IMR-90 (cell line): ENCODE measurements around the gene ABHD5. TPM values are rescaled to one million over a fixed set of nuclear protein-coding genes. Genes with fewer than 3 reads are reported as not detected.

Source experiments
- ATAC-seq: fragments of 200-7000 bp; cut with Tn5 transposase; 2 replicates; pipeline ENCODE4 v1.9.1; 2020; ENCODE audit warnings: low read depth, mild to moderate bottlenecking, moderate library complexity
- BruUV-seq: library from RNA; stranded (reverse); fragments of 400-500 nt; replicated peaks from 2 replicates; lab custom pipeline; 2021; lab: Mats Ljungman, UMichigan
- CTCF ChIA-PET: fragments of 300-600 bp; formaldehyde crosslinking; extraction: SDS; loops from one replicate; lab custom pipeline; 2021; ENCODE audit warnings: antibody characterized with exemption; lab: Yijun Ruan, JAX
- POLR2A ChIA-PET: fragments of 300-600 bp; sonication (Branson Sonifier 250); formaldehyde crosslinking; loops from one replicate; lab custom pipeline; 2022; ENCODE audit warnings: antibody characterized with exemption; ENCODE audit not compliant: unreplicated experiment; lab: Charles Lee
- DNase-seq: peaks from one replicate; pipeline ENCODE4 v3.0.0; 2013
- H2AFZ ChIP-seq: replicated peaks from 2 replicates; pipeline ENCODE3; 2013; ENCODE audit warnings: low read length, mild to moderate bottlenecking; ENCODE audit not compliant: poor library complexity
- H2AK5ac ChIP-seq: 2 replicates; pipeline ENCODE4 v1.6.1; 2013; ENCODE audit warnings: low read depth, low read length, inconsistent platforms
- H2AK9ac ChIP-seq: replicated peaks from 2 replicates; pipeline ENCODE3; 2013; ENCODE audit warnings: mild to moderate bottlenecking, low read depth, low read length, moderate library complexity; ENCODE audit not compliant: poor library complexity
- H2BK120ac ChIP-seq: 2 replicates; pipeline ENCODE4 v1.6.1; 2013; ENCODE audit warnings: low read depth, low read length, inconsistent platforms
- H2BK15ac ChIP-seq: 3 replicates; pipeline ENCODE4 v1.6.1; 2013; ENCODE audit warnings: low read depth, low read length, inconsistent platforms
- H2BK20ac ChIP-seq: 2 replicates; pipeline ENCODE4 v1.6.1; 2013; ENCODE audit warnings: low read depth, mild to moderate bottlenecking, inconsistent platforms, low read length, moderate library complexity
- H2BK5ac ChIP-seq: 2 replicates; pipeline ENCODE4 v1.6.1; 2013; ENCODE audit warnings: mild to moderate bottlenecking, low read depth, low read length, inconsistent platforms; ENCODE audit not compliant: poor library complexity, severe bottlenecking
- H3K14ac ChIP-seq: replicated peaks from 2 replicates; pipeline ENCODE4 v1.6.1; 2013; ENCODE audit warnings: low read depth, low read length, inconsistent platforms
- H3K18ac ChIP-seq: 2 replicates; pipeline ENCODE4 v1.6.1; 2013; ENCODE audit warnings: low read depth, low read length, control low read depth
- H3K23ac ChIP-seq: 2 replicates; pipeline ENCODE4 v1.6.1; 2013; ENCODE audit warnings: low read depth, low read length, inconsistent platforms
- H3K27ac ChIP-seq: 2 replicates; pipeline ENCODE4 v1.5.1; 2013; ENCODE audit warnings: mild to moderate bottlenecking, control low read depth, low read length; ENCODE audit not compliant: insufficient read depth
- H3K27me3 ChIP-seq: 2 replicates; pipeline ENCODE4 v1.6.1; 2013; ENCODE audit warnings: low read length; ENCODE audit not compliant: control insufficient read depth, insufficient read depth
- H3K36me3 ChIP-seq: 2 replicates; pipeline ENCODE4 v1.6.1; 2013; ENCODE audit warnings: low read length, mixed read lengths; ENCODE audit not compliant: control insufficient read depth, insufficient read depth
- H3K4ac ChIP-seq: 2 replicates; pipeline ENCODE4 v1.6.1; 2013; ENCODE audit warnings: low read depth, low read length, inconsistent platforms
- H3K4me1 ChIP-seq: 2 replicates; pipeline ENCODE4 v1.6.1; 2013; ENCODE audit warnings: low read length, mixed read lengths; ENCODE audit not compliant: control insufficient read depth, insufficient read depth
- H3K4me2 ChIP-seq: 2 replicates; pipeline ENCODE4 v1.6.1; 2013; ENCODE audit warnings: low read depth, mild to moderate bottlenecking, control low read depth, low read length, moderate library complexity
- H3K4me3 ChIP-seq: 2 replicates; pipeline ENCODE4 v1.5.1; 2013; ENCODE audit warnings: low read depth, mild to moderate bottlenecking, control low read depth, low read length, moderate library complexity; ENCODE audit not compliant: insufficient read depth
- H3K56ac ChIP-seq: 2 replicates; pipeline ENCODE4 v1.6.1; 2013; ENCODE audit warnings: low read length, inconsistent platforms; ENCODE audit not compliant: insufficient read depth; ENCODE audit errors: extremely low read depth
- H3K79me1 ChIP-seq, 2 experiments: 2 replicates each; pipeline ENCODE4 v1.6.1; 2013; ENCODE audit warnings: low read length in 2 of 2, inconsistent platforms in 1 of 2, low read depth in 1 of 2
- H3K9ac ChIP-seq: 2 replicates; pipeline ENCODE4 v1.6.1; 2013; ENCODE audit warnings: low read depth, low read length, control low read depth
- H3K9me1 ChIP-seq: 2 replicates; pipeline ENCODE4 v1.6.1; 2013; ENCODE audit warnings: low read length, inconsistent platforms; ENCODE audit not compliant: insufficient read depth
- H3K9me3 ChIP-seq: 2 replicates; pipeline ENCODE4 v1.6.1; 2013; ENCODE audit warnings: low read length; ENCODE audit not compliant: control insufficient read depth, insufficient read depth
- H4K20me1 ChIP-seq: 2 replicates; pipeline ENCODE4 v1.6.1; 2013; ENCODE audit warnings: low read length, inconsistent platforms; ENCODE audit not compliant: insufficient read depth
- H4K5ac ChIP-seq: 2 replicates; pipeline ENCODE4 v1.6.1; 2013; ENCODE audit warnings: mild to moderate bottlenecking, low read depth, low read length, control low read depth
- H4K8ac ChIP-seq, 2 experiments: 2 replicates each; pipeline ENCODE4 v1.6.1; 2013; ENCODE audit warnings: low read depth in 2 of 2, low read length in 2 of 2, control low read depth in 1 of 2, inconsistent platforms in 1 of 2
- H4K91ac ChIP-seq: 2 replicates; pipeline ENCODE4 v1.6.1; 2013; ENCODE audit warnings: low read depth, low read length, inconsistent platforms; ENCODE audit not compliant: insufficient read depth
- CEBPB ChIP-seq: IDR thresholded peaks from 2 replicates; pipeline ENCODE4 v1.6.1; 2012; ENCODE audit warnings: low read depth, low read length, improper control_type of control experiment
- CTCF ChIP-seq: conservative IDR thresholded peaks from 2 replicates; pipeline ENCODE4 v1.5.1; 2012; ENCODE audit warnings: mild to moderate bottlenecking, low read depth, low read length, improper control_type of control experiment
- ELK1 ChIP-seq: fragments of 150-350 bp; IDR thresholded peaks from 2 replicates; pipeline ENCODE4 v1.6.1; 2016; ENCODE audit warnings: low read depth, mild to moderate bottlenecking, low read length, moderate library complexity, borderline replicate concordance
- FOS ChIP-seq: fragments of 150-350 bp; IDR thresholded peaks from 2 replicates; pipeline ENCODE4 v1.6.1; 2016; ENCODE audit warnings: low read depth, low read length
- MAFK ChIP-seq: IDR thresholded peaks from 2 replicates; pipeline ENCODE4 v1.6.1; 2012; ENCODE audit warnings: low read depth, low read length, improper control_type of control experiment
- MAZ ChIP-seq: IDR thresholded peaks from 2 replicates; pipeline ENCODE4 v1.6.1; 2012; ENCODE audit warnings: low read depth, mild to moderate bottlenecking, low read length, improper control_type of control experiment, moderate library complexity, borderline replicate concordance
- MXI1 ChIP-seq: IDR thresholded peaks from 2 replicates; pipeline ENCODE4 v1.6.1; 2012; ENCODE audit warnings: low read depth, mild to moderate bottlenecking, low read length, moderate library complexity, borderline replicate concordance
- NFE2L2 ChIP-seq: fragments of 150-350 bp; IDR thresholded peaks from 2 replicates; pipeline ENCODE4 v1.6.1; 2016; ENCODE audit warnings: low read depth, mild to moderate bottlenecking, low read length
- POLR2A ChIP-seq: IDR thresholded peaks from 2 replicates; pipeline ENCODE4 v1.6.1; 2012; ENCODE audit warnings: mild to moderate bottlenecking, low read depth, low read length
- RAD21 ChIP-seq: IDR thresholded peaks from 2 replicates; pipeline ENCODE4 v1.6.1; 2012; ENCODE audit warnings: low read length, improper control_type of control experiment
- RCOR1 ChIP-seq: IDR thresholded peaks from 2 replicates; pipeline ENCODE4 v1.6.1; 2012; ENCODE audit warnings: mild to moderate bottlenecking, low read length, improper control_type of control experiment; ENCODE audit not compliant: insufficient replicate concordance
- RFX5 ChIP-seq: IDR thresholded peaks from 2 replicates; pipeline ENCODE4 v1.8.0; 2012; ENCODE audit warnings: low read depth, mild to moderate bottlenecking, low read length, moderate library complexity
- USF2 ChIP-seq: fragments of 150-350 bp; IDR thresholded peaks from 2 replicates; pipeline ENCODE4 v1.6.1; 2017; ENCODE audit warnings: mild to moderate bottlenecking, antibody characterized with exemption, low read length, low read depth
- WGBS, 2 experiments: methylation state at CpG; one replicate each; pipeline versions ENCODE4 v1.1.5 to v1.1.7; 2013; ENCODE audit warnings: missing lambda C conversion rate in 2 of 2; ENCODE audit not compliant: insufficient read length in 1 of 2; ENCODE audit errors: extremely low coverage in 2 of 2; 5-methylcytosine and 5-hydroxymethylcytosine counted together
- dilution Hi-C: fragments of 300-500 bp; cut with HindIII; formaldehyde crosslinking; loops from one replicate; pipeline ENCODE4 v1.14.3; 2018; ENCODE audit warnings: low sequenced_read_pairs; ENCODE audit not compliant: unreplicated experiment
- in situ Hi-C: fragments of 300-500 bp; cut with MboI; formaldehyde crosslinking; loops from 3 replicates; pipeline ENCODE4 v1.14.3; 2019; ENCODE audit warnings: low sequenced_read_pairs, inconsistent platforms, mixed read lengths
- intact Hi-C: fragments of 100-400 bp; cut with micrococcal nuclease; formaldehyde crosslinking; loops from 2 replicates; pipeline ENCODE4 v1.10.0; 2022
- polyA plus RNA-seq, 3 experiments: library from polyadenylated mRNA; depleted of rRNA; stranded (reverse); fragments of >200 nt; gene quantifications; 2 replicates each; pipeline ENCODE4 v1.2.3, GENCODE V29; 2012; ENCODE audit warnings: low replicate concordance in 1 of 3
- total RNA-seq: library from RNA; depleted of rRNA; stranded (reverse); fragments of >200 nt; gene quantifications from 2 replicates; pipeline ENCODE4 v1.2.3, GENCODE V29; 2012

ABHD5 gene
- total and polyA plus RNA-seq, 2 of the 4 experiments (the other 2 are of a cell fraction), result 15.8 to 33.2 TPM

GRCh38 chr3:43748645-43749044 lies 57.9 kb downstream of the ABHD5 start:
- dilution Hi-C loops, result no loop called here
- Histone ChIP-seq H2BK20ac (peak overlapping the region; percentile 93), H3K9ac (no peak overlapping the region), H3K4ac (peak overlapping the region; percentile 84), H3K56ac (no peak overlapping the region), H3K9me3 (no peaks in the 10 kb centered on the region), H3K27ac (peak overlapping the region; percentile 65), H3K79me1 (no peaks in the 10 kb centered on the region), H4K5ac (peak overlapping the region; percentile 81), H3K9me1 (peaks cover 26% of the 10 kb centered on the region), H2BK5ac (peak overlapping the region; percentile 74), H2BK15ac (peak overlapping the region; percentile 93; the same call in 2 of the 3 replicates), H3K36me3 (no peaks in the 10 kb centered on the region), H2BK120ac (peak overlapping the region; percentile 91), H3K4me2 (no peak overlapping the region), H3K4me1 (peaks cover 23% of the 10 kb centered on the region), H2AFZ (peak overlapping the region; percentile 89), H3K4me3 (no peak overlapping the region), H3K27me3 (no peaks in the 10 kb centered on the region), H3K14ac (peak overlapping the region; percentile 32), H4K20me1 (no peaks in the 10 kb centered on the region), H4K91ac (peak overlapping the region; percentile 94), H3K18ac (peak overlapping the region; percentile 61), H2AK5ac (peak overlapping the region; percentile 95), H4K8ac (peak overlapping the region; percentile 46 to 90; a peak in 3 of 4 replicates), H2AK9ac (peak overlapping the region; percentile 4), H3K23ac (peak overlapping the region; percentile 25; the same call in 1 of the 2 replicates)
- TF ChIP-seq ELK1 (no peak), RAD21 (no peak), RCOR1 (no peak), CTCF (no peak), CEBPB (no peak), FOS (no peak), MXI1 (no peak), NFE2L2 (no peak), RFX5 (no peak), MAFK (no peak), MAZ (no peak), USF2 (no peak), POLR2A (no peak)
- ChIA-PET POLR2A (no interaction called here), CTCF (no interaction called here)
- in situ Hi-C loops, result no loop called here
- DNase-seq (no peak), ATAC-seq (no peak)
- intact Hi-C loops, result no loop called here
- no CpG with 5 or more reads among the region's 5 CpGs for WGBS, 2 experiments
- BruUV-seq, result no TSS peak
